ENCODE data around the gene RPUSD1. TPM values are rescaled to one million over a fixed set of nuclear protein-coding genes. Genes with fewer than 3 reads are reported as not detected.
A peak's percentile ranks its signal among the peaks of the same experiment; 100 is the strongest.

The RPUSD1 gene
- total RNA-seq, 1 experiment from 2014 or later: 45.1 TPM

- TF ChIP-seq NFYB (CRISPR knock-in tag; conservative IDR thresholded peaks at IDR 0.05; ENCODE audit: low read depth): no peak
- TF ChIP-seq, protein P1, sequence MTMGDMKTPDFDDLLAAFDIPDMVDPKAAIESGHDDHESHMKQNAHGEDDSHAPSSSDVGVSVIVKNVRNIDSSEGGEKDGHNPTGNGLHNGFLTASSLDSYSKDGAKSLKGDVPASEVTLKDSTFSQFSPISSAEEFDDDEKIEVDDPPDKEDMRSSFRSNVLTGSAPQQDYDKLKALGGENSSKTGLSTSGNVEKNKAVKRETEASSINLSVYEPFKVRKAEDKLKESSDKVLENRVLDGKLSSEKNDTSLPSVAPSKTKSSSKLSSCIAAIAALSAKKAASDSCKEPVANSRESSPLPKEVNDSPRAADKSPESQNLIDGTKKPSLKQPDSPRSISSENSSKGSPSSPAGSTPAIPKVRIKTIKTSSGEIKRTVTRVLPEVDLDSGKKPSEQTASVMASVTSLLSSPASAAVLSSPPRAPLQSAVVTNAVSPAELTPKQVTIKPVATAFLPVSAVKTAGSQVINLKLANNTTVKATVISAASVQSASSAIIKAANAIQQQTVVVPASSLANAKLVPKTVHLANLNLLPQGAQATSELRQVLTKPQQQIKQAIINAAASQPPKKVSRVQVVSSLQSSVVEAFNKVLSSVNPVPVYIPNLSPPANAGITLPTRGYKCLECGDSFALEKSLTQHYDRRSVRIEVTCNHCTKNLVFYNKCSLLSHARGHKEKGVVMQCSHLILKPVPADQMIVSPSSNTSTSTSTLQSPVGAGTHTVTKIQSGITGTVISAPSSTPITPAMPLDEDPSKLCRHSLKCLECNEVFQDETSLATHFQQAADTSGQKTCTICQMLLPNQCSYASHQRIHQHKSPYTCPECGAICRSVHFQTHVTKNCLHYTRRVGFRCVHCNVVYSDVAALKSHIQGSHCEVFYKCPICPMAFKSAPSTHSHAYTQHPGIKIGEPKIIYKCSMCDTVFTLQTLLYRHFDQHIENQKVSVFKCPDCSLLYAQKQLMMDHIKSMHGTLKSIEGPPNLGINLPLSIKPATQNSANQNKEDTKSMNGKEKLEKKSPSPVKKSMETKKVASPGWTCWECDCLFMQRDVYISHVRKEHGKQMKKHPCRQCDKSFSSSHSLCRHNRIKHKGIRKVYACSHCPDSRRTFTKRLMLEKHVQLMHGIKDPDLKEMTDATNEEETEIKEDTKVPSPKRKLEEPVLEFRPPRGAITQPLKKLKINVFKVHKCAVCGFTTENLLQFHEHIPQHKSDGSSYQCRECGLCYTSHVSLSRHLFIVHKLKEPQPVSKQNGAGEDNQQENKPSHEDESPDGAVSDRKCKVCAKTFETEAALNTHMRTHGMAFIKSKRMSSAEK (CRISPR knock-in tag; IDR thresholded peaks at IDR 0.05; ENCODE audit: borderline replicate concordance): no peak
- no peak for TF ChIP-seq NFE2L1 (CRISPR knock-in tag; IDR thresholded peaks at IDR 0.05)
- TF ChIP-seq SP1 (CRISPR knock-in tag; conservative IDR thresholded peaks at IDR 0.05): no peak
- DNase-seq (ENCODE audit: low spot score) (peak; percentile 38), ATAC-seq (peak; percentile 76)
- no peaks in the 10 kb centered on the region; the same call in 1 of the 2 replicates for H3K36me3 Mint-ChIP-seq
- H3K9me3 Mint-ChIP-seq: peaks cover 5% of the 10 kb centered on the region
- peaks cover 28% of the 10 kb centered on the region for H3K4me1 Mint-ChIP-seq
- peak overlapping the region; percentile 75 for H3K27ac Mint-ChIP-seq
- H3K4me3 Mint-ChIP-seq: 0 out of 2 replicates have a peak overlapping the region, but pooled peaks have one; percentile 2
- ChIA-PET CTCF (interaction anchor here (1.1 to 3.5 kb wide), 4 partner anchors 8 to 39 kb away, joined by 3 to 21 read pairs (median 10); partner anchors contain the start of gene CIAO3), POLR2A (no interaction called here)
- peaks cover 6% of the 10 kb centered on the region; the same call in 1 of the 2 replicates for H3K27me3 Mint-ChIP-seq (ENCODE audit: low read depth)
Measured at GRCh38 chr16:752007-752312, 36.2 kb downstream of the RPUSD1 start.

DNA sequence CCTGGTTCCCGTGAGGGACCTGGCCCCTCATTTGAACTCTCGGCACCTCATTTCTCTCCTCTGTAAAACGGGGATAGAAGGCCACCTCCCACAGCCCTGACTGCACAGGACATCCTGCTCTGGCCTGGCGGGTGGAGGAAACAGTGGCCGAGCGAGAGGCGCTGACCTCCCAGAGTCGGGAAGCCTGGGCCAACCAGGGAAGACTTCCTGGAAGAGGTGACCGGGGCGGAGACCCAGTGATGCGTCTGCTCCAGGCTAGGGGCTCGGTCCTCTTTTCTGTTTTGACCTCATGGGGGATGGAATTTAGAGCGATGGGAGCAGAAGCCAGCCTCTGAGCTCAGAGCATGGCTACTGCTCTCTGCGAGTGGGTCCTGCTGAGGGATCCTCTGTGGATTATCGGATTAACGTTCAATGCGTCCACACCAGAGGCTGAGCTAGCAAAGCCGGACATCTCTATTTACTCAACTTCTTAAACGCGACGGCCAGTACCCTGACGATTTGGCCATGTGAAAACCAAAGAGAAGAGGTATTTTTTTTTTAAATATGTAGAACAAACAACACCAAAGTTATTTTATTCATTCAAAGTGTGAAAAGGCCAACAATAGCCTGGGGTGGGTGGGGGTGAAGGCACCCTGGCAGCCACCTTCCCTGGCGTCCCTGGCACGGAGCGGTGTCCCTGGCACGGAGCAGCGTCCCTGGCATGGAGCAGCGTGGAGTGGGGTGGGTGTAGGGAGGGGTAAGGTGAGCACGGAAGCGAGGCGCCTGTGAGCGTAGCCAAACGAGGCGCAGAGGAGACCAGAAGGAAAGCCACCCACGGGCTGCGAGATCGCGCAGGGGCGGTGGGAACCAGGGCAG is 36.8 kb downstream of the RPUSD1 start:
- CTCF ChIA-PET: interaction anchor here (0.9 to 3.5 kb wide), 9 partner anchors 8 to 39 kb away, joined by 3 to 21 read pairs (median 4); partner anchors contain the start of genes CHTF18, CIAO3, MSLN and RPUSD1
- DNase-seq (ENCODE audit: low spot score): no peak
- ATAC-seq: peak; percentile 49
- TF ChIP-seq ZBTB21 (CRISPR knock-in tag; IDR thresholded peaks at IDR 0.05; ENCODE audit: borderline replicate concordance): no peak
- no peak for TF ChIP-seq ESRRA (CRISPR knock-in tag; IDR thresholded peaks at IDR 0.05; ENCODE audit: borderline replicate concordance)
- no peak for TF ChIP-seq ZNF423 (CRISPR knock-in tag; IDR thresholded peaks at IDR 0.05)
- no peak for TF ChIP-seq ETV6 (CRISPR knock-in tag; IDR thresholded peaks at IDR 0.05)
- TF ChIP-seq ZNF263 (CRISPR knock-in tag; IDR thresholded peaks at IDR 0.05; ENCODE audit: low read depth): no peak
- TF ChIP-seq, protein P2, sequence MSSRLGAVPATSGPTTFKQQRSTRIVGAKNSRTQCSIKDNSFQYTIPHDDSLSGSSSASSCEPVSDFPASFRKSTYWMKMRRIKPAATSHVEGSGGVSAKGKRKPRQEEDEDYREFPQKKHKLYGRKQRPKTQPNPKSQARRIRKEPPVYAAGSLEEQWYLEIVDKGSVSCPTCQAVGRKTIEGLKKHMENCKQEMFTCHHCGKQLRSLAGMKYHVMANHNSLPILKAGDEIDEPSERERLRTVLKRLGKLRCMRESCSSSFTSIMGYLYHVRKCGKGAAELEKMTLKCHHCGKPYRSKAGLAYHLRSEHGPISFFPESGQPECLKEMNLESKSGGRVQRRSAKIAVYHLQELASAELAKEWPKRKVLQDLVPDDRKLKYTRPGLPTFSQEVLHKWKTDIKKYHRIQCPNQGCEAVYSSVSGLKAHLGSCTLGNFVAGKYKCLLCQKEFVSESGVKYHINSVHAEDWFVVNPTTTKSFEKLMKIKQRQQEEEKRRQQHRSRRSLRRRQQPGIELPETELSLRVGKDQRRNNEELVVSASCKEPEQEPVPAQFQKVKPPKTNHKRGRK (CRISPR knock-in tag; IDR thresholded peaks at IDR 0.05; ENCODE audit: borderline replicate concordance): no peak
- no peak for TF ChIP-seq FOXK1 (CRISPR knock-in tag; IDR thresholded peaks at IDR 0.05)
- no peak for TF ChIP-seq E2F4 (CRISPR knock-in tag; IDR thresholded peaks at IDR 0.05; ENCODE audit: borderline replicate concordance, low read depth)
- TF ChIP-seq, protein P3, sequence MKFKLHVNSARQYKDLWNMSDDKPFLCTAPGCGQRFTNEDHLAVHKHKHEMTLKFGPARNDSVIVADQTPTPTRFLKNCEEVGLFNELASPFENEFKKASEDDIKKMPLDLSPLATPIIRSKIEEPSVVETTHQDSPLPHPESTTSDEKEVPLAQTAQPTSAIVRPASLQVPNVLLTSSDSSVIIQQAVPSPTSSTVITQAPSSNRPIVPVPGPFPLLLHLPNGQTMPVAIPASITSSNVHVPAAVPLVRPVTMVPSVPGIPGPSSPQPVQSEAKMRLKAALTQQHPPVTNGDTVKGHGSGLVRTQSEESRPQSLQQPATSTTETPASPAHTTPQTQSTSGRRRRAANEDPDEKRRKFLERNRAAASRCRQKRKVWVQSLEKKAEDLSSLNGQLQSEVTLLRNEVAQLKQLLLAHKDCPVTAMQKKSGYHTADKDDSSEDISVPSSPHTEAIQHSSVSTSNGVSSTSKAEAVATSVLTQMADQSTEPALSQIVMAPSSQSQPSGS (CRISPR knock-in tag; IDR thresholded peaks at IDR 0.05; ENCODE audit: borderline replicate concordance, low read depth): no peak
- TF ChIP-seq, protein P4, sequence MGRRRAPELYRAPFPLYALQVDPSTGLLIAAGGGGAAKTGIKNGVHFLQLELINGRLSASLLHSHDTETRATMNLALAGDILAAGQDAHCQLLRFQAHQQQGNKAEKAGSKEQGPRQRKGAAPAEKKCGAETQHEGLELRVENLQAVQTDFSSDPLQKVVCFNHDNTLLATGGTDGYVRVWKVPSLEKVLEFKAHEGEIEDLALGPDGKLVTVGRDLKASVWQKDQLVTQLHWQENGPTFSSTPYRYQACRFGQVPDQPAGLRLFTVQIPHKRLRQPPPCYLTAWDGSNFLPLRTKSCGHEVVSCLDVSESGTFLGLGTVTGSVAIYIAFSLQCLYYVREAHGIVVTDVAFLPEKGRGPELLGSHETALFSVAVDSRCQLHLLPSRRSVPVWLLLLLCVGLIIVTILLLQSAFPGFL (CRISPR knock-in tag; IDR thresholded peaks at IDR 0.05; ENCODE audit: borderline replicate concordance): no peak
- TF ChIP-seq FOXJ3 (CRISPR knock-in tag; IDR thresholded peaks at IDR 0.05; ENCODE audit: borderline replicate concordance): no peak
- TF ChIP-seq FOXP1 (CRISPR knock-in tag; IDR thresholded peaks at IDR 0.05; ENCODE audit: borderline replicate concordance): no peak
- TF ChIP-seq HMGXB4 (CRISPR knock-in tag; IDR thresholded peaks at IDR 0.05): no peak
- no peak for TF ChIP-seq TP53 (CRISPR knock-in tag; IDR thresholded peaks at IDR 0.05)

More for the DNA sequence above, 36.8 kb downstream of the RPUSD1 start:
- peaks cover 2% of the 10 kb centered on the region for H3K9me3 Mint-ChIP-seq
- H3K36me3 Mint-ChIP-seq: no peaks in the 10 kb centered on the region; the same call in 1 of the 2 replicates
- POLR2A ChIA-PET: no interaction called here
- H3K4me1 Mint-ChIP-seq: peaks cover 28% of the 10 kb centered on the region
- H3K27ac Mint-ChIP-seq: peak overlapping the region; percentile 77
- peak overlapping the region; percentile 19; the same call in 1 of the 2 replicates for H3K4me3 Mint-ChIP-seq
- peaks cover 2% of the 10 kb centered on the region; the same call in 1 of the 2 replicates for H3K27me3 Mint-ChIP-seq (ENCODE audit: low read depth)
